Measurements from ENCODE around the gene NAA40.

NAA40 gene

GRCh38 chr11:63916837-63917691, 21.7 kb upstream of the NAA40 start, which contains the start of gene RCOR2:
Gene RCOR2, minus strand, starts transcription at chr11:63917164. Its CDS starts 708 bp downstream, at chr11:63916456.
- DNase-seq (ENCODE audit: insufficient read length, low spot score) (peak; percentile 88), FAIRE-seq (no peak)
- peak; percentile 29 for TF ChIP-seq POLR2A (IDR thresholded peaks at IDR 0.05; ENCODE audit: low read depth, low read length)

DNA sequence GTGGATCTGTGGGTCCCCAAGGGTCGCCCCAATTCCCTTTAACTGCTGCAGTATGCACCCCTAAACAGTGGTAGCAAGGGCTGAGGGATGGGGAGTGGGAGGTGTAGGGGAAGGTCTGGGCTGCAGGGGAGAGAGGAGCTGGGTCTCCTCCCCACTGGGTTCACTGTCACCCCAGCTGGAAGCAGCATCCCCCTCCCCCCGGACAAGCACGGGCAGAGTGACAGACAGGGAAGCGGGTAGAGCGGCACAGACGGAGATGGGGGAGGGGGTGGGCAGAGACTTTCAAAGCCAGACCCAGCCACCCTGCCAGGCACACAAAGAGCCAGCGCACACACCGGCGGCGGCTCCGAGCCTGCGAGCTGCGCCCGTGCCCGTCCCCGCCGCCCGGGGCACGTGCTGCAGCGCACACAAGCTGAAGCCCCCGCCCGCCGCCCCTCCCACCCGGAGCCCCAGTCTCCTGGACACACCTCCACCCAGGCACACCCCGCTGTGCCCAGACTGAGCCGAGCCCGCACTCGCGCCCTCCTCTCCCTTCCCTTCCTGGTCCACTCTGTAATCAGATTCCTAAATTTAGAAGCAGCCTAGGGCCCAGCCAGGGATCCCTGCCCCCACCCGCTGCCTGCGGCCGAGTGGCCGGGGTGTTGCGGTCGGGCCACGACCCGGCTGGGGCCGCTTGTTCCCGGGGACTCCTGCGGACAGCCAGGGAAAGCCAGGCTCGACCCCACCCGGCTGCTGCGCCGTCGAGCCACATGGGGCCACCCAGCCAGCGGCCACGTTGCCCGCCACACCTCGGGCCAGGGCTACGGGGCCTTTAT, 20.9 kb upstream of the NAA40 start:
- TF ChIP-seq POLR2A (IDR thresholded peaks at IDR 0.05; ENCODE audit: low read depth, low read length), result no peak
- FAIRE-seq, result no peak
- DNase-seq (ENCODE audit: insufficient read length, low spot score), result peak; percentile 73

- FAIRE-seq (no peak), DNase-seq (ENCODE audit: insufficient read length, low spot score) (no peak)
- no peak for TF ChIP-seq POLR2A (IDR thresholded peaks at IDR 0.05; ENCODE audit: low read depth, low read length)
Measured at GRCh38 chr11:63918507-63919191, 20.2 kb upstream of the NAA40 start.

- FAIRE-seq (no peak), DNase-seq (ENCODE audit: insufficient read length, low spot score) (no peak)
- TF ChIP-seq POLR2A (IDR thresholded peaks at IDR 0.05; ENCODE audit: low read depth, low read length), result no peak
Measured at GRCh38 chr11:63919267-63920125, 19.3 kb upstream of the NAA40 start.

GRCh38 chr11:63920126-63920938, 18.5 kb upstream of the NAA40 start:
- no peak for TF ChIP-seq POLR2A (IDR thresholded peaks at IDR 0.05; ENCODE audit: low read depth, low read length)
- FAIRE-seq, result no peak
- no peak for DNase-seq (ENCODE audit: insufficient read length, low spot score)

DNA sequence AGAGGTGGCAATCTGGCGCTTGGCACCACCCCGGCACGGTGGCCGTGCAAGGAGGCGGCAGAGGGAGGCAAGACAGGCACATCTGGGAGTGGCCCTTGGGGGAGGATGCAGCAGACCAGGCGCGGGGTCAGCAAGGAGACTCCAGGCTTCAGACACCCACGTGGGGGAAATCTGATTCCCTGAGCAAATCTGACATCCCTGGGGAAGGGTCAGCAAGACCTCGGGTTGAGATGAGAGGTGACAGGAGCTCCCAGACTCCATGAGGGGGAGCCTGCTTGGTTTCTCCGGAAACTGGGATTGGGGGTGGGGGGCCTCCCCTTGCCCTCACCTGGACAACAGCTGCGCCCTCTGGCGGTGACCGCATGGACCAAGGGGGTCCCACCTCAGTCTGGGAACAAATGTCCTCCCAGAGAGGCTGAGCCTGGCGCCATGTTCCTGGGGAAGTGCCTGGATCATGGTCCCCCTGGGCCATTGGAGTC, 17.8 kb upstream of the NAA40 start:
- no peak for DNase-seq (ENCODE audit: insufficient read length, low spot score)
- FAIRE-seq, result no peak

DNA sequence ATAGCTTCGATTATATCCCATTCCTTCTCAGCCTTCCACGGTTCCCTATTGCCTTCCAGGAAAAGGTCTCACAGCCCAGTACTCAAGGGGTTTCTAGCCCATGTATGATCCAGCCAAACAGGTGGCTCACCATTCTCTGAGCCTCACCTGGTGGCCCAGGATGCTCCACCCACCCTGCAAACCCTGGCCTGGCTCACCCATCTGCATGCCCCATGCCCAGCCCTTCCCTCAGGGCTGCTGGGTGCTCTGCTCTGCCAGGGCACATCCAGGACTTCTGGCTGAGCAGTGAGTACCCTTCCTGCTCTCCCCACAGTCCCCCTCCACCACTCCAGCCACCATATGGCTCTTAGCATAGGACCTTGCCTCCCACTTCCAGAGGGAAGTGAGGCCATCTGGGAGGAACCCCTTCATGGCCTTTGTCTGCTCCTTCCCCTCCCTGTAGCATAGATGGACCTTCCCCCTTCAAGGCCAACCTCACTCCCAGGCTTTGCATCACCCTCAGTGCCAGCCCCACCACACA, 16.1 kb upstream of the NAA40 start:
- DNase-seq (ENCODE audit: insufficient read length, low spot score) (no peak), FAIRE-seq (no peak)
- no peak for TF ChIP-seq POLR2A (IDR thresholded peaks at IDR 0.05; ENCODE audit: low read depth, low read length)

More for the DNA sequence above, 17.8 kb upstream of the NAA40 start:
- no peak for TF ChIP-seq POLR2A (IDR thresholded peaks at IDR 0.05; ENCODE audit: low read depth, low read length)

DNA sequence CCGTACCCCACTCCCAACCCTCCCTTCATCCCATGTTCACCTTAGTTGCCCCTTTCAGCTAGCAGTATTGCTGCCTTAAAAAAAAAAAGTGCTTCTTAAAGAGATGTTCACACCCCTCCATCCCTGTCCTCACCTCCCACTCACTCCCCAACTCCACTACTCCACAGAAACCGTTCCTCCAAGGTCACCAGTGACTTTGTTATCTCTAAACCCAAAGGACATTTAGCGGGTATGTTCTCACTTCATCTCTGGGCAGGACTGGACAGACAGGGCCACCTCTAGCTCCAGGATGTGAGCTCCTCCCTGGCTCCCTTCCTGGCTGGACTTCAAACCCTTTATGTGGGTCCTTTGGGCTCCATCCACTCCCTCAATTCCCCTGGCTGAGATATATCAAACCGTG, 15.5 kb upstream of the NAA40 start:
- FAIRE-seq, result no peak

GRCh38 chr11:63929616-63930015, 9.2 kb upstream of the NAA40 start:
- TF ChIP-seq POLR2A (IDR thresholded peaks at IDR 0.05; ENCODE audit: low read depth, low read length), result no peak
- FAIRE-seq (no peak), DNase-seq (ENCODE audit: insufficient read length, low spot score) (no peak)

More for the DNA sequence above, 15.5 kb upstream of the NAA40 start:
- no peak for TF ChIP-seq POLR2A (IDR thresholded peaks at IDR 0.05; ENCODE audit: low read depth, low read length)
- no peak for DNase-seq (ENCODE audit: insufficient read length, low spot score)

- no peak for FAIRE-seq
- no peak for DNase-seq (ENCODE audit: insufficient read length, low spot score)
- no peak for TF ChIP-seq POLR2A (IDR thresholded peaks at IDR 0.05; ENCODE audit: low read depth, low read length)
Measured at GRCh38 chr11:63931045-63931444, 7.8 kb upstream of the NAA40 start.

DNA sequence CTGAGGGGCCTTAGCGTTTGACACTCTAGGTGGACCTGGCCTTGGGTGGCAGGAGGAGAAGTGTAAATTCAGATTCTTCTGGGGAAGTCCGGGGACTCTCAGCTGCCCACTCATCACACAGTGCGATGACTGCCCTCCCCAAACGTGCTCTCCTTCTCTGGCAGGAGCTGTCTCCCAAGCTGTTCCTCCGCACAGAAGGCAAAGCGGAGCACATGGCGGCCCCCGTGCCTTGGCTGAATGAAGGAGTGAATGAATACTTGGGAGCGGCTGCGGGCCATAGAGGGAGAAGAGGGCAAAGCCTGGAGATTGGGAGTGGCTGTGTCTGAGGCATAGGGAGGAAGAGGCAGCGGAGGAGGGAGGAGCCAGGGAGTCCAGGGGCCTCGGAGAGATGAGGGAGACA, 6.9 kb upstream of the NAA40 start:
- no peak for FAIRE-seq
- no peak for DNase-seq (ENCODE audit: insufficient read length, low spot score)
- no peak for TF ChIP-seq POLR2A (IDR thresholded peaks at IDR 0.05; ENCODE audit: low read depth, low read length)

- DNase-seq (ENCODE audit: insufficient read length, low spot score), result no peak
- TF ChIP-seq POLR2A (IDR thresholded peaks at IDR 0.05; ENCODE audit: low read depth, low read length), result no peak
- no peak for FAIRE-seq
Measured at GRCh38 chr11:63933459-63933858, 5.3 kb upstream of the NAA40 start.
